Stimulated activated effector memory CD8-positive, alpha-beta T cell treated with anti-CD3 and anti-CD28 coated beads, Interleukin-12 subunit alpha, Interleukin-12 subunit beta, amount 100 ng/mL, for 72 hours (primary cell): ENCODE results near the gene SLC1A4.
"Not testable (repeated sequence)": the region's sequence is repeated elsewhere in the genome, so short reads cannot be mapped to it uniquely, and the experiment has no call there.

ENCODE experiments used
- ATAC-seq: fragments of 150-1000 bp; cut with Tn5 transposase; 2 replicates; pipeline ENCODE4 v1.10.0; 2021
- DNase-seq, 2 donors: peaks; one replicate each; pipeline ENCODE4 v3.0.0; 2021 to 2022; ENCODE audit warnings: low spot score in 2 of 2
- H3K27ac Mint-ChIP-seq: one replicate; pipeline ENCODE4 v1.8.0; 2022; ENCODE audit warnings: mild to moderate bottlenecking, mixed read lengths
- H3K36me3 Mint-ChIP-seq: one replicate; pipeline ENCODE4 v1.8.0; 2022; ENCODE audit warnings: mild to moderate bottlenecking, mixed read lengths
- H3K4me1 Mint-ChIP-seq: one replicate; pipeline ENCODE4 v1.8.0; 2022; ENCODE audit warnings: mixed read lengths
- H3K4me3 Mint-ChIP-seq: one replicate; pipeline ENCODE4 v1.8.0; 2022; ENCODE audit warnings: mild to moderate bottlenecking, mixed read lengths
- H3K9me3 Mint-ChIP-seq: one replicate; pipeline ENCODE4 v1.8.0; 2022; ENCODE audit warnings: mixed read lengths

SLC1A4 gene

GRCh38 chr2:64999754-65000153 lies 10.6 kb downstream of the SLC1A4 start:
- no peaks in the 10 kb centered on the region for H3K4me1 Mint-ChIP-seq
- no peak overlapping the region for H3K27ac Mint-ChIP-seq
- DNase-seq = no peak
- no peak overlapping the region for H3K4me3 Mint-ChIP-seq
- H3K9me3 Mint-ChIP-seq = no peaks in the 10 kb centered on the region
- no peak for ATAC-seq
- peaks cover 36% of the 10 kb centered on the region for H3K36me3 Mint-ChIP-seq

- no peak overlapping the region for H3K4me3 Mint-ChIP-seq
- no peak overlapping the region for H3K27ac Mint-ChIP-seq
- ATAC-seq = no peak
- no peaks in the 10 kb centered on the region for H3K9me3 Mint-ChIP-seq
- DNase-seq = no peak
- H3K36me3 Mint-ChIP-seq = peaks cover 41% of the 10 kb centered on the region
- no peaks in the 10 kb centered on the region for H3K4me1 Mint-ChIP-seq
Observed at GRCh38 chr2:65000644-65001043, 11.4 kb downstream of the SLC1A4 start.

GRCh38 chr2:65003037-65003436 lies 13.8 kb downstream of the SLC1A4 start:
- H3K4me1 Mint-ChIP-seq = no peaks in the 10 kb centered on the region
- no peak overlapping the region for H3K4me3 Mint-ChIP-seq
- H3K9me3 Mint-ChIP-seq = no peaks in the 10 kb centered on the region
- H3K36me3 Mint-ChIP-seq = peaks cover 36% of the 10 kb centered on the region
- ATAC-seq (no peak), DNase-seq (no peak)
- H3K27ac Mint-ChIP-seq = no peak overlapping the region

GRCh38 chr2:65004232-65004631 lies 15.0 kb downstream of the SLC1A4 start:
- H3K9me3 Mint-ChIP-seq, H3K4me1 Mint-ChIP-seq, ATAC-seq, H3K27ac Mint-ChIP-seq, H3K4me3 Mint-ChIP-seq, DNase-seq: not testable (repeated sequence)
- H3K36me3 Mint-ChIP-seq = peaks cover 45% of the 10 kb centered on the region

- DNase-seq = no peak
- no peaks in the 10 kb centered on the region for H3K9me3 Mint-ChIP-seq
- ATAC-seq = no peak
- no peaks in the 10 kb centered on the region for H3K4me1 Mint-ChIP-seq
- no peak overlapping the region for H3K27ac Mint-ChIP-seq
- H3K36me3 Mint-ChIP-seq = peaks cover 90% of the 10 kb centered on the region
- no peak overlapping the region for H3K4me3 Mint-ChIP-seq
Observed at GRCh38 chr2:65013776-65014175, 24.6 kb downstream of the SLC1A4 start.

- ATAC-seq = no peak
- Mint-ChIP-seq H3K36me3 (peaks cover 94% of the 10 kb centered on the region), H3K4me3 (no peak overlapping the region)
Observed at GRCh38 chr2:65015731-65016130, 26.5 kb downstream of the SLC1A4 start.

GRCh38 chr2:65016789-65017188 lies 27.6 kb downstream of the SLC1A4 start:
- no peaks in the 10 kb centered on the region for H3K4me1 Mint-ChIP-seq
- H3K9me3 Mint-ChIP-seq = no peaks in the 10 kb centered on the region
- H3K27ac Mint-ChIP-seq = peak overlapping the region; percentile 67
- H3K36me3 Mint-ChIP-seq = peaks cover 89% of the 10 kb centered on the region
- DNase-seq (no peak), ATAC-seq (no peak)
- H3K4me3 Mint-ChIP-seq = no peak overlapping the region

More at GRCh38 chr2:65015731-65016130, 26.5 kb downstream of the SLC1A4 start:
- DNase-seq = no peak
- no peaks in the 10 kb centered on the region for H3K9me3 Mint-ChIP-seq
- no peaks in the 10 kb centered on the region for H3K4me1 Mint-ChIP-seq
- no peak overlapping the region for H3K27ac Mint-ChIP-seq

- H3K4me1 Mint-ChIP-seq = no peaks in the 10 kb centered on the region
- ATAC-seq (no peak), DNase-seq (no peak)
- H3K9me3 Mint-ChIP-seq = no peaks in the 10 kb centered on the region
- no peak overlapping the region for H3K4me3 Mint-ChIP-seq
- H3K27ac Mint-ChIP-seq = peak overlapping the region; percentile 67
- H3K36me3 Mint-ChIP-seq = peaks cover 87% of the 10 kb centered on the region
Observed at GRCh38 chr2:65017335-65017734, 28.1 kb downstream of the SLC1A4 start.

- no peak for ATAC-seq
- Mint-ChIP-seq H3K36me3 (peaks cover 85% of the 10 kb centered on the region), H3K9me3 (no peaks in the 10 kb centered on the region), H3K27ac (peak overlapping the region; percentile 20), H3K4me3 (no peak overlapping the region), H3K4me1 (no peaks in the 10 kb centered on the region)
- DNase-seq = no peak
Observed at GRCh38 chr2:65018141-65018582, 29.0 kb downstream of the SLC1A4 start.

- Mint-ChIP-seq H3K27ac (peak overlapping the region; percentile 20), H3K4me3 (no peak overlapping the region), H3K9me3 (no peaks in the 10 kb centered on the region), H3K36me3 (peaks cover 77% of the 10 kb centered on the region), H3K4me1 (no peaks in the 10 kb centered on the region)
- ATAC-seq (no peak), DNase-seq (no peak)
Observed at GRCh38 chr2:65019010-65019409, 29.8 kb downstream of the SLC1A4 start.

- DNase-seq (no peak), ATAC-seq (no peak)
- Mint-ChIP-seq H3K9me3 (no peaks in the 10 kb centered on the region), H3K4me3 (no peak overlapping the region), H3K27ac (no peak overlapping the region), H3K36me3 (peaks cover 70% of the 10 kb centered on the region), H3K4me1 (no peaks in the 10 kb centered on the region)
Observed at GRCh38 chr2:65019675-65020195, 30.5 kb downstream of the SLC1A4 start.

GRCh38 chr2:65020251-65020650 lies 31.1 kb downstream of the SLC1A4 start:
- H3K36me3 Mint-ChIP-seq = peaks cover 65% of the 10 kb centered on the region
- ATAC-seq, DNase-seq, H3K4me3 Mint-ChIP-seq, H3K4me1 Mint-ChIP-seq, H3K9me3 Mint-ChIP-seq, H3K27ac Mint-ChIP-seq: not testable (repeated sequence)

GRCh38 chr2:65020943-65021528 lies 31.8 kb downstream of the SLC1A4 start:
- Mint-ChIP-seq H3K4me3 (no peak overlapping the region), H3K9me3 (no peaks in the 10 kb centered on the region), H3K36me3 (peaks cover 57% of the 10 kb centered on the region), H3K27ac (no peak overlapping the region), H3K4me1 (no peaks in the 10 kb centered on the region)
- ATAC-seq = no peak
- DNase-seq = no peak

- ATAC-seq (no peak), DNase-seq (no peak)
- H3K36me3 Mint-ChIP-seq = peaks cover 50% of the 10 kb centered on the region
- H3K9me3 Mint-ChIP-seq = no peaks in the 10 kb centered on the region
- no peak overlapping the region for H3K4me3 Mint-ChIP-seq
- no peak overlapping the region for H3K27ac Mint-ChIP-seq
- no peaks in the 10 kb centered on the region for H3K4me1 Mint-ChIP-seq
Observed at GRCh38 chr2:65021709-65022108, 32.5 kb downstream of the SLC1A4 start.

- no peaks in the 10 kb centered on the region for H3K9me3 Mint-ChIP-seq
- H3K4me3 Mint-ChIP-seq = no peak overlapping the region
- H3K36me3 Mint-ChIP-seq = peaks cover 45% of the 10 kb centered on the region
- ATAC-seq (no peak), DNase-seq (no peak)
- no peaks in the 10 kb centered on the region for H3K4me1 Mint-ChIP-seq
- H3K27ac Mint-ChIP-seq = no peak overlapping the region
Observed at GRCh38 chr2:65022189-65022588, 33.0 kb downstream of the SLC1A4 start.

- H3K36me3 Mint-ChIP-seq = peaks cover 30% of the 10 kb centered on the region
- H3K4me3 Mint-ChIP-seq = no peak overlapping the region
- ATAC-seq (no peak), DNase-seq (no peak)
- no peak overlapping the region for H3K27ac Mint-ChIP-seq
- H3K4me1 Mint-ChIP-seq = no peaks in the 10 kb centered on the region
- H3K9me3 Mint-ChIP-seq = no peaks in the 10 kb centered on the region
Observed at GRCh38 chr2:65023742-65024141, 34.5 kb downstream of the SLC1A4 start.
